ENCODE results near the gene OR11G2.
A peak's percentile ranks its signal among the peaks of the same experiment; 100 is the strongest.
"Not testable (repeated sequence)": the region's sequence is repeated elsewhere in the genome, so short reads cannot be mapped to it uniquely, and the experiment has no call there.

Gene OR11G2

GRCh38 chr14:20228681-20229080 lies 38.0 kb downstream of the OR11G2 start, which contains the start of gene OR11H7:
OR11H7 (plus strand) TSS chr14:20228981.
- DNase-seq: no peak

- DNase-seq: not testable (repeated sequence)
These were observed 44.7 kb downstream of the OR11G2 start for GRCh38 chr14:20235415-20235814.

DNA sequence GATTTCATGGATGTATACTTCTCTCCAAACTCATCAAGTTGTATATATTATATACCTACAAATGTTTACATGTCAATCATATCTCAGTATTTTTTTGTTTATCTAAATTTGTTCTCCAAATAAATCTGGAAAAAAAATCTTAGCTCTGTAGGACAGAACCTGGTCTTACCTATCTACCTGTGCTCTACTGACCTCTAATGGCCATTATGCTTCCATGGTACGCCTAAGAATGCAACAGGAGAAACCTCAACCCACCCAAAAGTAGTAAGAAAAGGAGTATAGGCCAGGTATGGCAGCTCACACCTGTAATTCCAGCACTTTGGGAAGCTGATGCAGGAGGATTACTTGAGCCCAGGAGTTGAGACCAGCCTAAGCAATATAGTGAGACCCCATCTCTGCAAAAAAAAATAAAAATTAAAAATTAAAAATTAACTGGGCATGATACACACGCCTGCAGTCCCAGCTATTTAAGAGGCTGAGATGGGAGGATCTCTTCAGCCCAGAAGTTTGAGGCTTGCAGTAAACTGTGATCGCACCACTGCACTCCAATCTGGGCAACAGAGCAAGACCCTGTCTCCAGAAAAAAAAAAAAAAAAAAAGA lies 57.0 kb downstream of the OR11G2 start:
- DNase-seq: peak in 1 of 2 donors; percentile 18
